8988T (cell line): ENCODE data around the gene JAKMIP1.
"Not testable (repeated sequence)": the region's sequence is repeated elsewhere in the genome, so short reads cannot be mapped to it uniquely, and the experiment has no call there.

Source experiments
- DNase-seq: peaks from one replicate; pipeline ENCODE4 v3.0.0; 2011

JAKMIP1 gene

GRCh38 chr4:6029254-6029653, 171.1 kb downstream of the JAKMIP1 start:
- no peak for DNase-seq

GRCh38 chr4:6028168-6028567, 172.2 kb downstream of the JAKMIP1 start:
- DNase-seq, result no peak

- DNase-seq, result no peak
These were observed 173.0 kb downstream of the JAKMIP1 start for GRCh38 chr4:6027392-6027791.

- DNase-seq, result no peak
These were observed 175.9 kb downstream of the JAKMIP1 start for GRCh38 chr4:6024313-6024960.

- peak; percentile 49 for DNase-seq
These were observed 176.6 kb downstream of the JAKMIP1 start for GRCh38 chr4:6023731-6024130.

GRCh38 chr4:6022607-6023288, 177.6 kb downstream of the JAKMIP1 start:
- DNase-seq, result no peak

GRCh38 chr4:6021831-6022606, 178.3 kb downstream of the JAKMIP1 start:
- no peak for DNase-seq

- DNase-seq, result no peak
These were observed 179.7 kb downstream of the JAKMIP1 start for GRCh38 chr4:6020613-6021012.

- peak; percentile 58 for DNase-seq
These were observed 180.8 kb downstream of the JAKMIP1 start for GRCh38 chr4:6019316-6020263.

GRCh38 chr4:6018331-6018730, 182.0 kb downstream of the JAKMIP1 start, which contains the start of gene C4orf50:
Gene C4orf50 (minus strand): TSS chr4:6018431.
- DNase-seq, result no peak

- DNase-seq, result no peak
These were observed 182.5 kb downstream of the JAKMIP1 start for GRCh38 chr4:6017800-6018199.

- DNase-seq, result no peak
These were observed 183.3 kb downstream of the JAKMIP1 start for GRCh38 chr4:6017030-6017429.

GRCh38 chr4:6013564-6013963, 186.8 kb downstream of the JAKMIP1 start:
- DNase-seq, result no peak

GRCh38 chr4:6012200-6012599, 188.1 kb downstream of the JAKMIP1 start:
- DNase-seq, result no peak

GRCh38 chr4:6011686-6012085, 188.7 kb downstream of the JAKMIP1 start:
- no peak for DNase-seq

- no peak for DNase-seq
These were observed 189.1 kb downstream of the JAKMIP1 start for GRCh38 chr4:6011271-6011671.

- DNase-seq, result no peak
These were observed 189.6 kb downstream of the JAKMIP1 start for GRCh38 chr4:6010789-6011188.

GRCh38 chr4:6009452-6009851, 190.9 kb downstream of the JAKMIP1 start:
- no peak for DNase-seq

- no peak for DNase-seq
These were observed 191.5 kb downstream of the JAKMIP1 start for GRCh38 chr4:6008766-6009385.

GRCh38 chr4:6008092-6008551, 192.2 kb downstream of the JAKMIP1 start:
- no peak for DNase-seq

GRCh38 chr4:6005175-6005574, 195.2 kb downstream of the JAKMIP1 start:
- DNase-seq, result no peak

GRCh38 chr4:6003485-6003884, 196.9 kb downstream of the JAKMIP1 start:
- DNase-seq, result not testable (repeated sequence)
